Measurements from ENCODE around the gene DNAH8.

Gene DNAH8

GRCh38 chr6:39041072-39041471 lies 326.0 kb downstream of the DNAH8 start:
- no peak overlapping the region for H3K9ac ChIP-seq
- H3K36me3 ChIP-seq (ENCODE audit: insufficient read depth), result no peaks in the 10 kb centered on the region
- H2AFZ ChIP-seq (ENCODE audit: low read depth), result no peak overlapping the region
- H3K27me3 ChIP-seq (ENCODE audit: insufficient read depth, low read depth), result no peaks in the 10 kb centered on the region
- H4K20me1 ChIP-seq (ENCODE audit: insufficient read depth), result no peaks in the 10 kb centered on the region
- H3K27ac ChIP-seq, result no peak overlapping the region
- no peak for TF ChIP-seq CTCF (conservative IDR thresholded peaks at IDR 0.05; ENCODE audit: low read depth, low read length)
- H3K4me1 ChIP-seq (ENCODE audit: low read depth, poor library complexity, severe bottlenecking), result no peaks in the 10 kb centered on the region
- H3K4me3 ChIP-seq (IDR thresholded peaks at IDR 0.05; ENCODE audit: insufficient read depth, low read depth, low read length), result no peak overlapping the region
- no peak overlapping the region for H3K4me2 ChIP-seq
- no peaks in the 10 kb centered on the region for H3K79me2 ChIP-seq (ENCODE audit: insufficient read depth, low read depth)

GRCh38 chr6:39043776-39044175 lies 328.7 kb downstream of the DNAH8 start:
- H3K4me3 ChIP-seq (IDR thresholded peaks at IDR 0.05; ENCODE audit: insufficient read depth, low read depth, low read length), result no peak overlapping the region
- H3K4me1 ChIP-seq (ENCODE audit: low read depth, poor library complexity, severe bottlenecking), result no peaks in the 10 kb centered on the region
- no peaks in the 10 kb centered on the region for H3K79me2 ChIP-seq (ENCODE audit: insufficient read depth, low read depth)
- H3K9ac ChIP-seq, result no peak overlapping the region
- no peaks in the 10 kb centered on the region for H4K20me1 ChIP-seq (ENCODE audit: insufficient read depth)
- no peaks in the 10 kb centered on the region for H3K36me3 ChIP-seq (ENCODE audit: insufficient read depth)
- H3K4me2 ChIP-seq, result no peak overlapping the region
- no peak overlapping the region for H2AFZ ChIP-seq (ENCODE audit: low read depth)
- H3K27ac ChIP-seq, result no peak overlapping the region
- H3K27me3 ChIP-seq (ENCODE audit: insufficient read depth, low read depth), result no peaks in the 10 kb centered on the region
- TF ChIP-seq CTCF (conservative IDR thresholded peaks at IDR 0.05; ENCODE audit: low read depth, low read length), result no peak

GRCh38 chr6:39044181-39044580 lies 329.1 kb downstream of the DNAH8 start:
- TF ChIP-seq CTCF (conservative IDR thresholded peaks at IDR 0.05; ENCODE audit: low read depth, low read length), result no peak
- H2AFZ ChIP-seq (ENCODE audit: low read depth), result no peak overlapping the region
- no peak overlapping the region for H3K9ac ChIP-seq
- no peak overlapping the region for H3K27ac ChIP-seq
- H3K36me3 ChIP-seq (ENCODE audit: insufficient read depth), result no peaks in the 10 kb centered on the region
- no peaks in the 10 kb centered on the region for H4K20me1 ChIP-seq (ENCODE audit: insufficient read depth)
- no peaks in the 10 kb centered on the region for H3K27me3 ChIP-seq (ENCODE audit: insufficient read depth, low read depth)
- no peaks in the 10 kb centered on the region for H3K79me2 ChIP-seq (ENCODE audit: insufficient read depth, low read depth)
- no peaks in the 10 kb centered on the region for H3K4me1 ChIP-seq (ENCODE audit: low read depth, poor library complexity, severe bottlenecking)
- H3K4me3 ChIP-seq (IDR thresholded peaks at IDR 0.05; ENCODE audit: insufficient read depth, low read depth, low read length), result no peak overlapping the region
- no peak overlapping the region for H3K4me2 ChIP-seq

- H3K9ac ChIP-seq, result no peak overlapping the region
- TF ChIP-seq CTCF (conservative IDR thresholded peaks at IDR 0.05; ENCODE audit: low read depth, low read length), result no peak
- H3K4me2 ChIP-seq, result no peak overlapping the region
- H4K20me1 ChIP-seq (ENCODE audit: insufficient read depth), result no peaks in the 10 kb centered on the region
- H3K79me2 ChIP-seq (ENCODE audit: insufficient read depth, low read depth), result no peaks in the 10 kb centered on the region
- no peaks in the 10 kb centered on the region for H3K27me3 ChIP-seq (ENCODE audit: insufficient read depth, low read depth)
- H3K4me3 ChIP-seq (IDR thresholded peaks at IDR 0.05; ENCODE audit: insufficient read depth, low read depth, low read length), result no peak overlapping the region
- H3K4me1 ChIP-seq (ENCODE audit: low read depth, poor library complexity, severe bottlenecking), result no peaks in the 10 kb centered on the region
- no peak overlapping the region for H2AFZ ChIP-seq (ENCODE audit: low read depth)
- no peak overlapping the region for H3K27ac ChIP-seq
- H3K36me3 ChIP-seq (ENCODE audit: insufficient read depth), result no peaks in the 10 kb centered on the region
Observed at GRCh38 chr6:39047434-39048327, 332.6 kb downstream of the DNAH8 start.

All from KMS-11 (cell line).